ENCODE results near the gene ZNF660. TPM values are rescaled to one million over a fixed set of nuclear protein-coding genes. Genes with fewer than 3 reads are reported as not detected.

ZNF660 gene
- total RNA-seq, 1 donor from 2014 or later, result 5.5 TPM

GRCh38 chr3:44642337-44642736 is 57.6 kb downstream of the ZNF660 start:
- peaks cover 30% of the 10 kb centered on the region for H3K36me3 ChIP-seq (ENCODE audit: insufficient read depth, low read length)
- DNase-seq (ENCODE audit: low read depth) (no peak), FAIRE-seq (peak; percentile 26)
- no peak overlapping the region for H3K4me3 ChIP-seq (ENCODE audit: insufficient read depth, low read depth, low read length)
- H3K27me3 ChIP-seq (ENCODE audit: insufficient read depth, low read length), result no peaks in the 10 kb centered on the region
- no peaks in the 10 kb centered on the region for H3K4me1 ChIP-seq (ENCODE audit: insufficient read depth, low read length)
- H3K4me1 Mint-ChIP-seq (ENCODE audit: low read depth, unreplicated experiment), result no peaks in the 10 kb centered on the region
- no peaks in the 10 kb centered on the region for H3K27me3 Mint-ChIP-seq (ENCODE audit: low read depth, unreplicated experiment)
- H3K36me3 Mint-ChIP-seq (ENCODE audit: low read depth, unreplicated experiment), result peaks cover 62% of the 10 kb centered on the region
- TF ChIP-seq EZH2 (IDR thresholded peaks at IDR 0.05; ENCODE audit: insufficient read depth, low read length), result no peak
- TF ChIP-seq CTCF (IDR thresholded peaks at IDR 0.05; ENCODE audit: insufficient read depth, low read depth, low read length), result no peak
- H3K4me3 Mint-ChIP-seq (ENCODE audit: unreplicated experiment), result no peak overlapping the region
- H3K9me3 ChIP-seq (ENCODE audit: insufficient read depth, low read depth, low read length), result peaks cover 42% of the 10 kb centered on the region
- no peak overlapping the region for H3K27ac ChIP-seq (ENCODE audit: low read depth, low read length)
- H3K9ac ChIP-seq (ENCODE audit: low read length), result no peak overlapping the region
- peaks cover 3% of the 10 kb centered on the region for H4K20me1 ChIP-seq (ENCODE audit: insufficient read depth, low read length)
- H3K79me2 ChIP-seq (ENCODE audit: insufficient read depth, low read length), result peaks cover 9% of the 10 kb centered on the region
- H3K27ac Mint-ChIP-seq (ENCODE audit: unreplicated experiment), result no peak overlapping the region
- no peak overlapping the region for H2AFZ ChIP-seq (ENCODE audit: low read depth, low read length)
- no peak overlapping the region for H3K4me2 ChIP-seq (ENCODE audit: low read length)
- peaks cover 24% of the 10 kb centered on the region for H3K9me3 Mint-ChIP-seq (ENCODE audit: unreplicated experiment)

- H3K27ac Mint-ChIP-seq (ENCODE audit: unreplicated experiment), result no peak overlapping the region
Measured at GRCh38 chr3:44643024-44643423, 58.3 kb downstream of the ZNF660 start.

More at GRCh38 chr3:44643024-44643423, 58.3 kb downstream of the ZNF660 start:
- no peak overlapping the region for H3K4me2 ChIP-seq (ENCODE audit: low read length)
- peaks cover 24% of the 10 kb centered on the region for H3K9me3 Mint-ChIP-seq (ENCODE audit: unreplicated experiment)
- H3K4me3 ChIP-seq (ENCODE audit: insufficient read depth, low read depth, low read length), result no peak overlapping the region
- peaks cover under 1% of the 10 kb centered on the region for H3K4me1 Mint-ChIP-seq (ENCODE audit: low read depth, unreplicated experiment)
- peaks cover 9% of the 10 kb centered on the region for H3K79me2 ChIP-seq (ENCODE audit: insufficient read depth, low read length)
- peaks cover 57% of the 10 kb centered on the region for H3K36me3 Mint-ChIP-seq (ENCODE audit: low read depth, unreplicated experiment)
- no peak for TF ChIP-seq EZH2 (IDR thresholded peaks at IDR 0.05; ENCODE audit: insufficient read depth, low read length)
- no peak for TF ChIP-seq CTCF (IDR thresholded peaks at IDR 0.05; ENCODE audit: insufficient read depth, low read depth, low read length)
- peaks cover 30% of the 10 kb centered on the region for H3K36me3 ChIP-seq (ENCODE audit: insufficient read depth, low read length)
- peaks cover 3% of the 10 kb centered on the region for H4K20me1 ChIP-seq (ENCODE audit: insufficient read depth, low read length)
- no peaks in the 10 kb centered on the region for H3K27me3 ChIP-seq (ENCODE audit: insufficient read depth, low read length)
- H3K9ac ChIP-seq (ENCODE audit: low read length), result no peak overlapping the region
- no peak overlapping the region for H3K4me3 Mint-ChIP-seq (ENCODE audit: unreplicated experiment)
- no peak overlapping the region for H2AFZ ChIP-seq (ENCODE audit: low read depth, low read length)
- FAIRE-seq (no peak), DNase-seq (ENCODE audit: low read depth) (no peak)
- no peaks in the 10 kb centered on the region for H3K27me3 Mint-ChIP-seq (ENCODE audit: low read depth, unreplicated experiment)
- H3K9me3 ChIP-seq (ENCODE audit: insufficient read depth, low read depth, low read length), result peaks cover 42% of the 10 kb centered on the region
- H3K4me1 ChIP-seq (ENCODE audit: insufficient read depth, low read length), result no peaks in the 10 kb centered on the region
- no peak overlapping the region for H3K27ac ChIP-seq (ENCODE audit: low read depth, low read length)

Measured in astrocyte (in vitro differentiated cells and primary cell).